Breast epithelium (tissue), 3 donors: ENCODE measurements around the gene ZBTB5.

Experiments used
- CTCF ChIP-seq, 3 donors: fragments of 450-650 bp; IDR thresholded peaks; one replicate each; pipeline ENCODE4 v1.5.1; 2016 to 2017; ENCODE audit warnings: antibody characterized with exemption in 3 of 3, mild to moderate bottlenecking in 3 of 3, moderate library complexity in 3 of 3
- POLR2A ChIP-seq: fragments of 450-650 bp; IDR thresholded peaks from one replicate; pipeline ENCODE4 v1.6.1; 2016; ENCODE audit warnings: antibody characterized with exemption, mild to moderate bottlenecking, moderate library complexity

GRCh38 chr9:37442556-37442955 lies 22.7 kb downstream of the ZBTB5 start:
- TF ChIP-seq CTCF (IDR thresholded peaks at IDR 0.05) (no peak), POLR2A (no peak)
